Stimulated activated CD8-positive, alpha-beta memory T cell treated with anti-CD3 and anti-CD28 coated beads, Interleukin-15, amount 100 ng/mL, for 4 hours (primary cell): Measurements from ENCODE around the gene CXADR.

Experiments
- DNase-seq, 2 donors: peaks; one replicate each; pipeline ENCODE4 v3.0.0-alpha.2; 2020; ENCODE audit warnings: low read depth in 2 of 2

The CXADR gene

DNA sequence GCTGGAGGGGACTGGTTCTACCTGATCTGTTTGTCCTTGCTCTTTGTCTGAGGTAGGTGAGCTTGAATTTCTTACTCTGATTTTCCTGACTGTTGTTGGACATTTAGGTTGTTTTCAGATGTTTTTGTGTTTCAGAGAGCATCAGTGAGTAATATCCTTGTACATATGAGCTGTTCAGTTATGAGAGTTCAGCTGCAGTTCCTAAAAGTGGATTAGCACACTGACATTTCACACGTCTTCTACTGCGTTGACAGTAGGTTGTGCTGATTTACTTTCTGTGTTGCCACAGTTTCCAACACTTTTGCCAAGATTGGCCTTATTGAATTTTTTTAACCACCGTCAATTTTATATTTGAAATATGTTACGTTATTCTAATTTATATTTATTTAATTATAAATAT lies 27.7 kb downstream of the CXADR start:
- DNase-seq, result no peak

DNA sequence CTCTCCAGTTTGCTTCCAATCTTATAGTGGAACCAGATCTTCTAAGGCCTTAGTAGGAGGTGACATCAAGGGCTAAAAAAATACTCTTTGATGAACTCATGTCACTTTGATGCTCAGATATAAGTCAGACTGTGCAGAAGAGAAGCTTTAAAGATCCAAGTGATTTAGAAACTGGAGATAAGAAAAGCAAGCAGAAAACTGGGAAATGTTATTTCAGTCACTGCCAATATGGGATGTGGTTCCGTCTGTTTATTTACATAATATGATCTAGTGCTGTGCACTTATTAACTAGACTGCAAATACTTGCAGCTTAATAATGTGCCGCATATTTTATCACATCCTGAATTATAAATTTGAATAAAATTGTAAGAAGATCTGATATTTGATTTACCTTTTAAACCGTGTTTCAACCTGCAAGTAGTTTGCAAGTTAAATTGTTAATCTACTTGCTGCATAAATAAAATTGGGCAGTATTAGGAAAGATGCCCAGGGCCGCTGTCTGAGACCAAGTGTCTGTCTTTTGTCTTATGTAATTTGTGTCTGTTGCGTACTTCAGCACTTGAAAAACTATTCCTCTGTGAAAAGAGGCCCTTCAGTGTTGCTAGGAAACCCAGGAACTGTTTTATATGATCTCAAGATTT lies 29.6 kb downstream of the CXADR start:
- DNase-seq, result no peak

DNA sequence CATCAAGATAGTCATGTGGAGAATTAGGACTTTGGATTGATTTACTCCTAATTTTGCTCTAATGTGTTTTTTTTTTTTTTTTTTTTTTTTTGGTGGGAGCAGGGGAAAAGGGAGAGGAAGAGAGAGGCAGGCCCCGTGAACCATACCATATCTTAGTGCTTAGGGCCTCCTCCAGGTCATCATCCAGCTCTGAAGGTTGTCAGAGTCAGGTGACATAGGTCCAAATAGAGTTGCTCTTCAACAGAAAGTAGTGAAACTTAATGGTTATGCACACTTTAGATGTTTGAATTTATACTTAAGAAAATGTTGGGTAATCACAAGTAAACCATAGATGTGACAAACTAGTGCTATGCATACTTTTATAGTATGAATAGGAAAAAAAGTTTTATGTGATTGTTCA lies 32.2 kb downstream of the CXADR start:
- no peak for DNase-seq

DNA sequence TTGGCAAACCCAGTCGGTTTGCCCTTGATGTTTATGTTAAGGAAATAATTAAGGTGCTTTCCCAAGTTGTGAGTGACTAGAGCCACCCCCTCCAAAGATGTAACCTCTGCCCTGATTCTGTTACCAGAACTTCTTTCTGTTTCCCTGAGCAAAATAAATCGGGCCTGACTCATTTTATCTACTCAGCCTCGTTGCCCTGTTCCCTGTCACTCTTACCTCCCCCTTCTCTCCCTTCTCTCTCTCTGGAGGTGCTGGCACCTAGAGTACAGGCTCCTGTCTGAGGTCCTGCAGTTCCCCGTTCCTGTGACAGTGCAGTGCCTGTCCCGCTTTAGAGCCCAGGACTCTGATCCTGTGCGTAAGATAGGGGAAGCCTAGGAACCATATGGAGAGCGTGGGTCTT lies 35.4 kb downstream of the CXADR start:
- DNase-seq, result no peak

DNA sequence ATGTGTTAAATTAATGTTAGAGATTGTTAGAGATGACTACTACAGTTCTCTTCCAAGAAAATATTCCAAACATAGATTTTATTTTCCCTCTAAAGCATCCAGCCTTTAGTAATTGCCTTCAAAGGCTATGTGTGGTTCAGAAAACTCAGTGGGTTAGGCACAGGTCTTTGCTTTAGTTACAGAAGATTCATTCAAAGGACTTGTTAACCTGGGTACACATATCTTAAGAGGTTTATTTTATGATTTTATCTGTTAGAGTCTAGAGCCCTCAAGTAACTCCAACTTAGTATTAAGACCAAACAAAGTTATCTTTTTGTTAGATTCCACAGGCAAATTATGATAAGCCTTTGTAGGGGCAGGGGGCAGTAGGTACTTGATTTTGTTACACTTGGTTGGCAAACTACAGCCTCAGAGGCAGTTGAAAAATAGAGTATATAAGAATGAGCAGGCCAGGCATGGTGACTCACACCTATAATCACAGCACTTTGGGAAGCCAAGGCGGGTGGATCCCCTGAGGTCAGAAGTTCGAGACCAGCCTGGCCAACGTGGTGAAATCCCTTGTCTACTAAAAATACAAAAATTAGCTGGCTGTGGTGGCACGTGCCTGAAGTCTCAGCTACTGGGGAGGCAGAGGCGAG lies 37.9 kb downstream of the CXADR start:
- no peak for DNase-seq

DNA sequence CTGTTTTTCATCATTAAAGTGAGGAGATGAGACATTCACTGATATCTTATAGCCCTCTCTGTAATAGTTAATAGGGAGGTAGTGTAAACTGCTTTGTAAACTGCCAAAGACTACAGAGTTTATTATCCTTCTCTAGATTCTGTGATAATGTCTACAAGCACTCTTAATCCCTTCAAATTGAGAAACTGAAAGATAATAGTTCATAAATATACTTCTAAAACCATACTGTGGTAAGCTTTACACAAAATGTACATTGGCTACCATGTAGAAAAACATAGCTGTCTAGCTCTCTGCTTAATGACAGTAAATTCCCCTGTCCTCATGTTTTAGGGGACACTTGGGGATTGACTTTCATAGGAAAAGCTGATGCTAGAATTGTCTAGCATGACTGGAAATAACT lies 39.6 kb downstream of the CXADR start:
- no peak for DNase-seq

DNA sequence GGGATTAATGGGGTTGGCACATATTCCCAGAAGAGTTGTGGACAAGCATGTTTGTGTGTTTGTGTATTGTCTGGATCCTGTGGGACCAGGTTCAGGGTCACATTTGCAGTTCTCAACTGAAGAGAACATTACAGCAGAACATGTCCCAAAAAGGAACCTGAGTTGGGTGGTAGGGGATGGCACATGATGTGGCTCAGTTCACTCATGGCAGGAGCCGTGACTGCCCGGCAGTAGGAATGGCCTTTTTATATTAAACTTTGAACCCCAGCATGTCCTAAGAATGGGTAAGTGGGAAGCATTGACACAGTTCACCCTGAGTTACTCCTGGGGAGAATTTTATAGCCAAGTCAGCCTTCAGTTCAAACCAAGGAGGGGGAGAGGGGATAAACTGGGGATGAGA lies 41.3 kb downstream of the CXADR start:
- no peak for DNase-seq

DNA sequence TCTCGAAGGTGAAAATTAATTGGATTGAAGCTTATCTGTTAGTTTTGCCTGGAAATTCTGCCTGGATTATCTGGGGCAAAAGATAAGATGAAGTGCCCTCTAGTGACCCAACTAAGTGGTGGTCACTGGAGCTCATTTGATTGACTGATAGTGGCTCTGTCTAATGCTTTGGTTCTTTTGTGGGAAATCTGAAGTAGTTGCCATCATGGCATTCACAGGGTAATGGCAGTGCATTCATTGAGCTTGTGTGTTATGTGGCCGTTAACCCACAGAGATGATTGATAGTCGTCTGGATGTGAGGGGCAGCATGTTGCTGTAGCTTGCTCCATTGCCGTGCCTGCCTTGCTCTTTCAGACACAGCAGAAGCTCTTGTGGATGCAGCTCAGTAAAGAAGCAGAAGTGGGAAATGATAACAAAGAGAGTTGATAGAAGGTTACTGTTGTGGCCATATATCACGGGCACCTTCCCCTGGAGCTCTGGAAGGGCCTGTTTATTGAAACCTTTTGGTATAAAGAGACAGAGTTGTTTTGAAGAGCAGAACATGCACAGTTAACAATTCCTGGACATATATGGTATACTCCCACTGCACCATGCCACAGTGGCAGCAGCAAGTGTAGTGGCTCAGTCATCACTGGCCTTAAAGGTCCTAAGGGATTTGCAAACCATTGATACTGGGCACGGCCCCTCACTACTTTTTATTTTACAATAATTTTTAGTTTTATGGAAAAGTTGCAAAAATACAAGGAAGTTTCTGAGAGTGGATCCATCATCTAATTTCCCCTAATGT lies 42.0 kb downstream of the CXADR start:
- no peak for DNase-seq

DNA sequence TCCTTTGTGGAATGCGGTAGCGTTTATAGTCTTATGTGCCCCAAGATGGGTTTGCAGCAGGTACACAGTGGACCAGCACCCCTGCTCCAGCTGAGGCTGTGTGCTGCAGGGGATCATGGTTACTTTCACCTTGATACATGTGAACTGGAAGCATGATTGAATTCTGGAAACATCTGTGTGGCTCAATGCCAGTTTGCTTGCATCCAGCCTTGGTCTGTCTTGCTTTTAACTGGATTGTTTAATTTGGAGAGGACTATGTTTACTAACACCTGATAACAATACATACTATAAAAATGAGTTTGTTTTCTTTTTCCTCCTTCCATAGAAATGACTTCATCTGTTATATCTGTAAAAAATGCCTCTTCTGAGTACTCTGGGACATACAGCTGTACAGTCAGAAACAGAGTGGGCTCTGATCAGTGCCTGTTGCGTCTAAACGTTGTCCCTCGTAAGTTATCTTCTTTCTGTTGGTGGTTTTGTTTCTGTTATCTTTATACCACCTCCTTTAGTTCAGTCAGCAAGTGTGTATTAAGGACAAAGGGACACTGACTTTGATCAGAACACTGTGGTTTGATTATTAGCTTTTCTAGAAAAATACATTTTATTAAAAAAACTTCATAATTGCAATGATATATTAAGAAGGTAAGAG lies 47.7 kb downstream of the CXADR start:
- DNase-seq, result no peak

DNA sequence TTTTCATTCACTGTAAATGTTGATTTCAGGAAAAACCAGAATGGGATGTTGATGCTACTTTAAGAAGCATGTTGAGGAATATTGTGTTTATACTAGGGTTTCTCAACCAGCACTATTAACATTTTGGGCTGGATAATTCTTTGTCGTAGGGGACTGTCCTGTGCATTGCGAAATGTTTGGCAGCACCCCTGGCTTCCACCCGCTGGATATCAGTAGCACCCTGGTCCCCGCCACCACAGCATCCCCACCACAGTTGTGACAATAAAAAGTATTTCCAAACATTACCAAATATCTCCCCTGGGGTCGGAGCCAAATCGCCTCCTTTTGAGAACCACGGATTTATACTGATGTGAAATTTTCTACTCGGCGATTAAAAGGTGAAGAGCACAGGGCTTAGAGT lies 57.9 kb downstream of the CXADR start:
- DNase-seq, result no peak

DNA sequence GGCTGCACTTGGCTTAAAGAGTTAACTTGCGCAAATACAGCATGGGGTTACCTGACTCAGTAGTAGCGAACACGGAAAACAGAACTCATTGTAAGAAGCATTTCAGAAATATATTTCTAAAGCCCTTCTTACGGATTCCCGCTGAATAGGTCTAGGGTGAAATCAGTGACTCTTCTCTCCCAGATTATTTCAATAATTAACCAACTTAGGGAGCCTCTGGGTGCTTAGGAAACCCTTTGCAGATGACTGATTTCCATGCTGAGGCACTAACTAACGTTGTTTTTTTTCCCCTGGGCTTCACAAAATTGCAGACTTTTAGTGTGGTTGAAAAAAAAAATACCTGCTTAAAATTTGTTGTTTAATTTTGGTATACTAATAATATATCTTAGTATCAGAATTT lies 59.6 kb downstream of the CXADR start:
- DNase-seq, result no peak

DNA sequence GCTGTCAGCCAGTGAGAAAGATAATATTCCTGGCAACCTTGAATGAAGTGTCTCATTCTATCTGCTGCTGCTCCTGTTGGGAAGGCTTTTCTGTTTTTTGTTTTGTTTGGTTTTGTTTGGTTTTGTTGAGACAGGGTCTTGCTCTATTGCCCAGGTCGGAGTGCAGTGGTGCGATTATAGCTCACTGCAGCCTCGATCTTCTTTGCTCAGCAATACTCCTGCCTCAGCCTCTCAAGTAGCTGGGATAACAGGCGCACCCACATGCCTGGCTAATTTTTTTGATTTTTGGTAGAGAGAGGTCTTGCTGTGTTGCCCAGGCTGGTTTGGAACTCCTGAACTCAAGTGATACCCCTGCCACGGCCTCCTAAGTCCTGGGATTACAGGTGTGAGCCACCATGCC lies 62.2 kb downstream of the CXADR start:
- DNase-seq, result no peak

DNA sequence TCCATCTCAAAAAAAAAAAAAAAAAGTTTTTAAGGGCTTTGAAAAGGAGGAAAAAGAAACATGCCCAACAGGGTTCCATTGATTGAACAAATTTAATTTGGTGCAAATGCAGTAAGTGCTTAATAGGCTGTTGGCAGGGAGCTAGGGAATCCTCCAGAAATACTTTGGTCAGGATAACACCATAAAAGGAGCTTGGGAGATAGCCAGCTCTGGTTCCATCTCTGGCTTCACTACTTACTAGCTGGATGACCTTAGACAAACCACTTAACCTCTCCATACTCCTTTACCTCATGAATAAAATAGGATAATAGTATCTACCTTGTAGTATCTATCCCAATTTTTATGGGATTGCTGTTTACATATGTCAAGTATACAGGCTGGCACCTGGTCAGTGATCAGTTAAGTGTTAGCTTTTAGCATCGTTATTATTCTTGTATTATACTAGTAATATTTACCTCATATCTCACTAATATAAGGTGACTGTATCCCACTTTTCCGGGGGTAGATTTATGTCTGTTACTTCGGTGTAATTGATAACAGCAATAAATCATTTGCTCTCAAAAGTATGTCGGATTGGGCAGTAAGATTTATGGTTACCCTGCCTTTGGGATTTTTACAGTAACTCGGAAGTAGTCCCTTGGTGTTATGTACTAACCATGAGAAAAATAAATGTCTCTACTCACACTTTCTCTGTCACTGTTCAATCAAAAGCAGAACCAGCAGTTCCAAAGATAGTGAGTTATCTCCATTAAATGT lies 63.4 kb downstream of the CXADR start:
- no peak for DNase-seq

DNA sequence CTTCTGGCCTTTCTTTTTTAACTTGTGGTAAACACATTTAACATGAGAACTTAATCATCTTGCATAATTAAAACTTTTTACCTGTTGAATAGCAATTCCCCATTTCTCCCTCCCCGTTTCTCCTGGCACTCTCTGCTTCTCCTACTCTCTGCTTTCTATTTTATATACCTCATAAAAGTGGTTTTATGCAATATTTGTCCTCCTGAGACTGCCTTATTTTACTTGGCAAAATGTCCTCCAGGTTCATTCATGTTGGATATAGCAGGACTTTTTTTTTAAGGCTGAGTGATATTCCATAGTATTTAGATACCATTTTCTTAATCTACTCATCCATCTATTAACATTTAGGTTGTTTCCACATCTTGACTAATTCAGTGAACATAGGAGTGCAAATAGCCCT lies 64.9 kb downstream of the CXADR start:
- DNase-seq, result no peak

DNA sequence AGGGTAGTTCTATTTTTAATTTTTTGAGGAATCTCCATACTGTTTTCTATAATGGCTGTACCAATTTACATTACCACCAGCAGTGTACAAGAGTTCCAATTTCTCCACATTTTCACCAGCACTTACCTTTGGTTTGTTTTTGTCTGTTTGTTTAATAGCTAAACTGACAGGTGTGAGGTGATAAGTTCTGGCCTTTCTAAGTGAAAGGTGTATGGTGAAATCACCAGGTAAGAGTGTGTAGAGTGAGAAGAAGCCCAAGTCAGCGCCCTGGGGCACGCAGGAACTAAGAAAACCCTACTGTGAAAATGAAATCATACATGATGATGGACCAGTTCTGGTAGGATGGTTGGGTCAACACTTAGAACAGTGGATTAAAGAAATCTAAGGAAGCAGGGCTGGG lies 65.3 kb downstream of the CXADR start:
- DNase-seq, result no peak

DNA sequence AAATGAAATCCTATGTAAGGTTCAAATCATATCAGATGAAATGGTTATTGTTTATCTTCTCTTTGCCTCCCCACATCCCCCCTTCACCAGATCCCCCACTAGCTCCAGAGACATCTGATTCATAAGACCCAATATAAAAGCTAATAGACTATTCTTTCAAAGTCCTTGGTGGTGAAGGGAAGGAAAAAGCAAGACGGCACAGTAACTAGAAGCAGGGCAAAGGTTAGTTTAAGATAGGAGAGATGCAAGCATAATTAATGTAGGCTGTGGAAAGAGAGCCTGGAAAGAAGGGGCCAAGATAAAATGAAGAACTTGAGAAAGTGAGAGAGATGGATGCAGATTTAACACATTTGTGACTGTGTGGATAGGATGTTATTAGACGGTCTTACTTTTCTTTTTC lies 66.0 kb downstream of the CXADR start:
- DNase-seq, result no peak

DNA sequence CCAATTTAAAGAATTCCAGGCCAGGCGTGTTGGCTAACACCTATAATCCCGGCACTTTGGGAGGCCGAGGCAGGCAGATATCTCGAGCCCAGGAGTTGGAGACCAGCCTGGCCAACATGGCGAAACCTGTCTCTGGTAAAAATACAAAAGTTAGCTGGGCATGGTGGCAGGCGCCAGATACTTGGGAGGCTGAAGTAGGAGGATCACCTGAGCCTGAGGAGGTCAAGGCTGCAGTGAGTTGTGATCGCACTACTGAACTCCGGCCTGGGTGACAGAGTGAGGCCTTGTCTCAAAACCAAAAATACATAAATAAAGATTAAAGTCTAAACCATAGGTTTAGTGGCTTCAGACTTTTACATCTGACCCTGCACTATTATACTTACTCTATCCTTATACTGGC lies 67.5 kb downstream of the CXADR start:
- no peak for DNase-seq

DNA sequence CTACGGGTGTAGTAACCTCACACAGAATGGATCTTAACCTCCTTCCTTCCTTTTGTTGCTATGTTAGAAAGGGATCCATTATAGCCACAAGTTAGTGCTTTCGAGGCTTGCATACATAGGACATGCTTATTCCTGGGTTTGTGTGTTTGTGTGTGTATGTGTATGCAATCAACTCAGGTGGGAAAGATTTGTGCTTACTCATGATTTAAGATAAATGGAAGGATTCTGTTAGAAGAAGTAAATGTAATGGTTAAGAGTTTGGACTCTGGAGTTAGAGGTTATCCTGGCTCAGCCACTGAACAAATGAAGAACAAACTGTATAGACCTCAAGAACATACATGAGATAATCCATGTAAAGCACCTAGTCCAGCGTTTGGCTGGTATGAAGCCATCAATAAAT lies 71.1 kb downstream of the CXADR start:
- DNase-seq, result no peak

DNA sequence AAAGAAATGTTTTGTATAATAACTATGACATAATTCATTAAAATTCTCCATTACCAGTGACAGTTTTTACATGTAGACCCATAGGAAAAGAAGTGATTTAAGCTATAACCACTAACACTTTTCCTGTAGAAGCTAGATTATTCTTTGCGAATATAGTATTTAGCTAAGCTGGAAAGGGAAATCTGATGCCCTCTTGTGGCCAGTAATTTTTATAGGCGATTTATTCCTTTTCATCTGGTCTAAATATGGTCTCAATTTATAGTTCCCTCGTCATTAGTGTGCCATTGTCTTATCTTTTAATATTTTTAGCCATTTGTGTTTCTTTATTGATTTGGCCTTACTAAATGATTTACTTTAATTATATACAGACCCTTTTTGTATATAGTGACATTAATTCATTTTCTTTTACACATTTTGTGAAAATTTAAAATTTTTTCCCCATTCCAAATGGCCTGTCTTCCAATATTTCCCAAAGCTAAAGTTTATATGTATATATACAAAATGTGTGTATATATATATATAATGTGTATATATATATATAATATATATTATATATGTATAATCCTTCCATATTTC lies 73.1 kb downstream of the CXADR start:
- no peak for DNase-seq

DNA sequence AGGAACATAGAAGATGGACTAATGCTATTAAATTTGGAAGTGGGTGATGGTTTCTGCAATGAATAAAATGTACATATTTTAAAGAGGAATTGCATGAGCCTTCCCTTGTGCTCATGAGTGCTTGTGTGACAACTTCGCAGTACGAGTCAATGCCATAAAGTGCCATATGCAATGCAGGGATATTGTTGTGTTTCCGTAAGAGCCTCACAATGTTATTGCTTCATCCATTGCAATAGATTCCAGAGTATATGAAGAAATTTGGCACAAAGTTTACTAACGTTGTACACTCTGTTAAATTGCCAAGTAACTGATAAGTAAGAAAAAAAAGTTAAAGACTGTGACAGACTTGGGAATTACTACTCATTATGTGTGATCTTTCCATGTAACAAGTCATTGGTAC lies 77.6 kb downstream of the CXADR start:
- no peak for DNase-seq

DNA sequence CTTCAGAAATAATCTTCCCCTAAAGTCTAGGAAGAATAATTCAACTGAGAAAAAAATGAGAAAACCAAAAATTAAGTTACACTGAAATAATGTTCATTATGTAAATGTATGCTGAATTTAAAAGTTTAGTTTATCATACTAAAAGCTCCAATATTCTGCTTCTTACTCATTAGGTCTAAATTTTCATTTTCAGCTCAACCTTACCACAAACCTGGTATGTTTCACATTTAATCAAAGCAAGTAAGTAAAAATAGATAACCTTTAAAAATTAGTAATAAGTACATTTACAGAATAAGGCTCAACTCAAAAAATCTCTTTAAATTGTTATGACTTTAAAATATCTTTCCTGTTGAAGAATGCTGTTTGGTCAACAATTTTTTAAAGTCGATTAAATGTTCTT lies 84.8 kb downstream of the CXADR start:
- DNase-seq, result no peak

DNA sequence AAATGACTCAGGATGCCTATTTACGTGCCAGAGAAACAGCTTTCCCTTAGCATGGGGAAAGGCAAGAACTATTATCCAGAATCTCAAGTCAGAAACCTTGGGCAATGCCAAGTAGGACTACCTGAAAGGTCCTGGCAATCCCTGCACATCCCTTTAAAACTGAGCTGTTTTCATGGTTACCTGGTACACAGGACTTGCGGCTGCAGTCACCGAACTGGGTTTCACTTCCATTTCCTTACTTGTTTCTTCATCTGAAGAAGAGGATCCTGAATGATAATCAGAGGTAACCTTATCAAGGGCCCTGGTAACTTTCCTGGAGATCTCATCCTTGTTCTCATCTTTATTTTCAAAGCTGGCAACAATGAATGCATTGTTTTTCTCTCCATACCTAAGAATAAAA lies 85.6 kb downstream of the CXADR start:
- no peak for DNase-seq
